Measurements from ENCODE around the gene GALK2. TPM values are rescaled to one million over a fixed set of nuclear protein-coding genes. Genes with fewer than 3 reads are reported as not detected.
"Not testable (repeated sequence)": the region's sequence is repeated elsewhere in the genome, so short reads cannot be mapped to it uniquely, and the experiment has no call there.

GALK2 gene
- polyA plus RNA-seq, 1 donor, result 25.0 TPM

GRCh38 chr15:49183741-49184140 lies 13.7 kb downstream of the GALK2 start:
- H3K27me3 ChIP-seq (ENCODE audit: control insufficient read depth, insufficient read depth, low read length); H3K4me3 ChIP-seq (ENCODE audit: low read length); H3K4me1 ChIP-seq (ENCODE audit: control insufficient read depth, insufficient read depth, low read length); H3K36me3 ChIP-seq (ENCODE audit: control insufficient read depth, insufficient read depth, low read length); H3K27ac ChIP-seq (ENCODE audit: low read length); DNase-seq; H3K9me3 ChIP-seq (ENCODE audit: control insufficient read depth, low read depth, low read length): not testable (repeated sequence)
- 80% methylated on average over 1 of the region's 3 CpGs for WGBS (ENCODE audit: insufficient coverage, low lambda C conversion rate)

GRCh38 chr15:49185473-49185872 lies 15.4 kb downstream of the GALK2 start:
- H3K4me3 ChIP-seq (ENCODE audit: low read length), result no peak overlapping the region
- H3K36me3 ChIP-seq (ENCODE audit: control insufficient read depth, insufficient read depth, low read length), result no peaks in the 10 kb centered on the region
- no peak overlapping the region for H3K27ac ChIP-seq (ENCODE audit: low read length)
- no peaks in the 10 kb centered on the region for H3K27me3 ChIP-seq (ENCODE audit: control insufficient read depth, insufficient read depth, low read length)
- WGBS (ENCODE audit: insufficient coverage, low lambda C conversion rate), result 57% methylated on average over 1 of the region's 1 CpG
- DNase-seq, result no peak
- H3K9me3 ChIP-seq (ENCODE audit: control insufficient read depth, low read depth, low read length), result no peaks in the 10 kb centered on the region
- no peaks in the 10 kb centered on the region for H3K4me1 ChIP-seq (ENCODE audit: control insufficient read depth, insufficient read depth, low read length)

GRCh38 chr15:49187549-49188245 lies 17.6 kb downstream of the GALK2 start:
- 100% methylated on average over 1 of the region's 2 CpGs for WGBS (ENCODE audit: insufficient coverage, low lambda C conversion rate)

DNA sequence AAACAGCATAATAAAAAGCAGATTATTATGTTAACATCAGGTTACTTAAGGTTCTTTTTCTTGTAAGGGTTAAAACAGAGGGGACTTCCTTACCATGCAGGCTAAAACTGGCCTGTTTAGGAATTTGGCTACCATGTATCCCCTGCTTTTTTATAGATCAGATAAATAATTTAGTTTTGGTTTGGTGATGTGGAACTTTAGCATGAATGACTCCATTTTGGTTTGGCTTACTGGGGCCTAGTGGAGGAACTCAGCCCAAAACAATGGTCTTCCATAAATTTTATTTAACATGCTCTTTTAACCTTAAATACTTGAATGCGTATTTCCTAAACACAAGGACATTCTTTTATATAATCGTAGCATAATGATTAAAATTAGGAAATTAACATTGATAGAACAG lies 18.9 kb downstream of the GALK2 start:
- DNase-seq, result no peak
- WGBS (ENCODE audit: insufficient coverage, low lambda C conversion rate), result 100% methylated on average over 2 of the region's 2 CpGs
- no peak overlapping the region for H3K27ac ChIP-seq (ENCODE audit: low read length)
- no peaks in the 10 kb centered on the region for H3K36me3 ChIP-seq (ENCODE audit: control insufficient read depth, insufficient read depth, low read length)
- no peak overlapping the region for H3K4me3 ChIP-seq (ENCODE audit: low read length)
- no peaks in the 10 kb centered on the region for H3K9me3 ChIP-seq (ENCODE audit: control insufficient read depth, low read depth, low read length)
- H3K4me1 ChIP-seq (ENCODE audit: control insufficient read depth, insufficient read depth, low read length), result no peaks in the 10 kb centered on the region
- H3K27me3 ChIP-seq (ENCODE audit: control insufficient read depth, insufficient read depth, low read length), result no peaks in the 10 kb centered on the region

More at GRCh38 chr15:49187549-49188245, 17.6 kb downstream of the GALK2 start:
- no peaks in the 10 kb centered on the region for H3K4me1 ChIP-seq (ENCODE audit: control insufficient read depth, insufficient read depth, low read length)
- no peaks in the 10 kb centered on the region for H3K36me3 ChIP-seq (ENCODE audit: control insufficient read depth, insufficient read depth, low read length)
- H3K27me3 ChIP-seq (ENCODE audit: control insufficient read depth, insufficient read depth, low read length), result no peaks in the 10 kb centered on the region
- DNase-seq, result no peak
- H3K9me3 ChIP-seq (ENCODE audit: control insufficient read depth, low read depth, low read length), result no peaks in the 10 kb centered on the region
- no peak overlapping the region for H3K27ac ChIP-seq (ENCODE audit: low read length)
- no peak overlapping the region for H3K4me3 ChIP-seq (ENCODE audit: low read length)

DNA sequence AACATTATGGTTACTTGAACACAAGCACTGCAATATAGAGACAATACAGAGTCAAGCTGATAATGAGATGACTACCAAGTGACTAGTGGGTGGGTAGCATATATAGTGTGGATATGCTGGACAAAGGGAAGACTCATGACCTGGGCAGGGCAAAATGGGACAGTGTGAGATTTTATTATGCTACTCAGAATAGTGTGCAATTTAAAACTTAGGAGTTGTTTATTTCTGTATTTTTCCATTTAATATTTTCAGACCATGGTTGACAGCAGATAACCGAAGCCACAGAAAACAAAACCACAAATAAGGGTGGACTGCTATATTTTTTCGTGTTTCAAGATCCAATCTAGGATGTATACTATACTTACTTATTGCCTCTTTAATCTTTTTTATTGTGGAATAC lies 19.6 kb downstream of the GALK2 start:
- Histone ChIP-seq H3K36me3 (ENCODE audit: control insufficient read depth, insufficient read depth, low read length) (no peaks in the 10 kb centered on the region), H3K27me3 (ENCODE audit: control insufficient read depth, insufficient read depth, low read length) (no peaks in the 10 kb centered on the region), H3K27ac (ENCODE audit: low read length) (no peak overlapping the region), H3K4me3 (ENCODE audit: low read length) (no peak overlapping the region), H3K4me1 (ENCODE audit: control insufficient read depth, insufficient read depth, low read length) (no peaks in the 10 kb centered on the region), H3K9me3 (ENCODE audit: control insufficient read depth, low read depth, low read length) (no peaks in the 10 kb centered on the region)
- 100% methylated on average over 2 of the region's 2 CpGs for WGBS (ENCODE audit: insufficient coverage, low lambda C conversion rate)
- DNase-seq, result no peak

- H3K4me1 ChIP-seq (ENCODE audit: control insufficient read depth, insufficient read depth, low read length), result no peaks in the 10 kb centered on the region
- H3K27me3 ChIP-seq (ENCODE audit: control insufficient read depth, insufficient read depth, low read length), result no peaks in the 10 kb centered on the region
- no peaks in the 10 kb centered on the region for H3K36me3 ChIP-seq (ENCODE audit: control insufficient read depth, insufficient read depth, low read length)
- DNase-seq, result no peak
- H3K4me3 ChIP-seq (ENCODE audit: low read length), result no peak overlapping the region
- H3K9me3 ChIP-seq (ENCODE audit: control insufficient read depth, low read depth, low read length), result no peaks in the 10 kb centered on the region
- no CpG with 5 or more reads among the region's 2 CpGs for WGBS (ENCODE audit: insufficient coverage, low lambda C conversion rate)
- H3K27ac ChIP-seq (ENCODE audit: low read length), result no peak overlapping the region
Observed at GRCh38 chr15:49190586-49190985, 20.5 kb downstream of the GALK2 start.

DNA sequence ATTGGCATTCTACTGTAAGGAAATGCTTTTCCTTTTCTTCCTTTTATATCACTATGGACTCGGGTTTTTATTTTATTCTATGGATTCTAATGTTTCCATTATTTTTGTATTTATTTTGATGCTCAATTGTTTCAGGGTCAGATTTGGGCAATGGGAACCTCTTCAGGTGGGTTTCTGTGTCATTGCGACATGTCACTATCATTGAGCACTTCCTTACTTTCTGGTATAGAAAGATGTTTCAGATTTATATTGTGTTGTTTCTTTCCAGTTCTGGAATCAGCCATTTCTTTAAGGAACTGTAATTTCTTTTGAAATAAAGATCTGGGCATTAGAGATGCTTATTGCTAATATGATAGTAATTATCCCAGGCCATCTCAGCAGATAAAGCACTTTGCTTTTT lies 21.8 kb downstream of the GALK2 start:
- DNase-seq, result no peak
- Histone ChIP-seq H3K4me1 (ENCODE audit: control insufficient read depth, insufficient read depth, low read length) (no peaks in the 10 kb centered on the region), H3K9me3 (ENCODE audit: control insufficient read depth, low read depth, low read length) (no peaks in the 10 kb centered on the region), H3K4me3 (ENCODE audit: low read length) (no peak overlapping the region), H3K27me3 (ENCODE audit: control insufficient read depth, insufficient read depth, low read length) (no peaks in the 10 kb centered on the region), H3K36me3 (ENCODE audit: control insufficient read depth, insufficient read depth, low read length) (no peaks in the 10 kb centered on the region), H3K27ac (ENCODE audit: low read length) (no peak overlapping the region)
- WGBS (ENCODE audit: insufficient coverage, low lambda C conversion rate), result 100% methylated on average over 1 of the region's 2 CpGs

DNA sequence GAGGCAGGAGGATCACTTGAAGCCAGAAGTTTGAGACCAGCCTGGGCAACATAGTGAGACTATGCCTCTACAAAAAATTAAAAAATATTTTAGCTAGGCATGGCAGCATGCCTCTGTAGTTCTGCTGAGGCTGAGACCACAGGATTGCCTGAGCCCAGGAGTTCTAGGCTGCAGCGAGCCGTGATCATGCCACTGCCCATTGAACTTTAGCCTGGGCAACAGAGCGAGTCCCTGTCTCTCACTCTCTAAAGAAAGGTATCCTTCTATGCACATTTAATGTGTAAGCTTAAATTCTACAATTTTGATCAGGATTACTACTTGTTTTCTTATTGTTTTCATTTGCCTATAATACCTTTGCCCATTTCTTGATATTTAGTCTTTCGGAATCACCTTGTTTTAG lies 26.8 kb downstream of the GALK2 start:
- DNase-seq, result no peak
- Histone ChIP-seq H3K4me3 (ENCODE audit: low read length) (no peak overlapping the region), H3K9me3 (ENCODE audit: control insufficient read depth, low read depth, low read length) (no peaks in the 10 kb centered on the region), H3K4me1 (ENCODE audit: control insufficient read depth, insufficient read depth, low read length) (no peaks in the 10 kb centered on the region), H3K27me3 (ENCODE audit: control insufficient read depth, insufficient read depth, low read length) (no peaks in the 10 kb centered on the region), H3K36me3 (ENCODE audit: control insufficient read depth, insufficient read depth, low read length) (no peaks in the 10 kb centered on the region), H3K27ac (ENCODE audit: low read length) (no peak overlapping the region)
- 100% methylated on average over 1 of the region's 4 CpGs for WGBS (ENCODE audit: insufficient coverage, low lambda C conversion rate)

DNA sequence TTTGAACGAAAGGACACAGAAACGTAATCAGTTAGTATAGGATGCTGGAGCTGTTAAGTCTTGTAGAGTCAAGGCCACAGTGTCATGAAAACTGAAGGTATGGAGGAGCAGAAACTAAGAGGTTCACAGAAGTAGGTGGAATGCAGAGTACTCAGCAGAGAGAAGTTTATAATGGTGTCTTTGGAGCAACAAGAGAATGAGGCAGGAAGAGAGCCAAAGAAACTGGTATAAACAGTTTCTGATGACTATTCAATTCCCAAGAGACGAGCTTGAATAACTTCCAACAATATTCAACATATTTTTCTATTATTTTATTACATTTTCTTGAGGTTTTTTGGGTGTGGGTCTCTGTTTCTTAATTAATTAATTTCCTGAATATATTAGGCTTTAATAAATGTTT lies 29.6 kb downstream of the GALK2 start:
- H3K4me3 ChIP-seq (ENCODE audit: low read length), result no peak overlapping the region
- peaks cover 6% of the 10 kb centered on the region for H3K36me3 ChIP-seq (ENCODE audit: control insufficient read depth, insufficient read depth, low read length)
- no peaks in the 10 kb centered on the region for H3K9me3 ChIP-seq (ENCODE audit: control insufficient read depth, low read depth, low read length)
- no peak for DNase-seq
- H3K27ac ChIP-seq (ENCODE audit: low read length), result no peak overlapping the region
- no peaks in the 10 kb centered on the region for H3K4me1 ChIP-seq (ENCODE audit: control insufficient read depth, insufficient read depth, low read length)
- H3K27me3 ChIP-seq (ENCODE audit: control insufficient read depth, insufficient read depth, low read length), result no peaks in the 10 kb centered on the region
- no CpG with 5 or more reads among the region's 3 CpGs for WGBS (ENCODE audit: insufficient coverage, low lambda C conversion rate)

GRCh38 chr15:49200347-49200746 lies 30.3 kb downstream of the GALK2 start:
- no peak overlapping the region for H3K4me3 ChIP-seq (ENCODE audit: low read length)
- H3K9me3 ChIP-seq (ENCODE audit: control insufficient read depth, low read depth, low read length), result no peaks in the 10 kb centered on the region
- H3K27ac ChIP-seq (ENCODE audit: low read length), result no peak overlapping the region
- 31% methylated on average over 2 of the region's 3 CpGs for WGBS (ENCODE audit: insufficient coverage, low lambda C conversion rate)
- DNase-seq, result peak in 1 of 2 donors; percentile 29
- H3K4me1 ChIP-seq (ENCODE audit: control insufficient read depth, insufficient read depth, low read length), result no peaks in the 10 kb centered on the region
- H3K36me3 ChIP-seq (ENCODE audit: control insufficient read depth, insufficient read depth, low read length), result peaks cover 6% of the 10 kb centered on the region
- H3K27me3 ChIP-seq (ENCODE audit: control insufficient read depth, insufficient read depth, low read length), result no peaks in the 10 kb centered on the region

- not testable (repeated sequence) for DNase-seq; H3K4me1 ChIP-seq (ENCODE audit: control insufficient read depth, insufficient read depth, low read length); H3K36me3 ChIP-seq (ENCODE audit: control insufficient read depth, insufficient read depth, low read length); H3K27me3 ChIP-seq (ENCODE audit: control insufficient read depth, insufficient read depth, low read length); H3K27ac ChIP-seq (ENCODE audit: low read length); H3K4me3 ChIP-seq (ENCODE audit: low read length)
- peaks cover 32% of the 10 kb centered on the region for H3K9me3 ChIP-seq (ENCODE audit: control insufficient read depth, low read depth, low read length)
Observed at GRCh38 chr15:49208102-49208501, 38.1 kb downstream of the GALK2 start.
